ENCODE measurements around the gene REST. TPM values are rescaled to one million over a fixed set of nuclear protein-coding genes. Genes with fewer than 3 reads are reported as not detected.

REST gene
- total RNA-seq, 4 donors from 2014 or later: 9.2 to 82.7 (median 27.4) TPM

- H3K36me3 ChIP-seq: no peaks in the 10 kb centered on the region
- no peaks in the 10 kb centered on the region for H3K9me3 ChIP-seq
- no peaks in the 10 kb centered on the region for H3K4me1 ChIP-seq
- H3K27ac ChIP-seq: no peak overlapping the region
- no peak for TF ChIP-seq CTCF (IDR thresholded peaks at IDR 0.05)
- no peak for TF ChIP-seq POLR2A (IDR thresholded peaks at IDR 0.05)
- DNase-seq: no peak
- no peaks in the 10 kb centered on the region for H3K27me3 ChIP-seq
- intact Hi-C loops (cut with DNase I; ENCODE audit: low total_unique reads): no loop called here
- H3K4me3 ChIP-seq: no peak overlapping the region
These were observed 44.1 kb upstream of the REST start for GRCh38 chr4:56863441-56864139.

GRCh38 chr4:56870946-56871345, 36.8 kb upstream of the REST start:
- intact Hi-C loops (cut with DNase I; ENCODE audit: low total_unique reads): no loop called here
- H3K27me3 ChIP-seq: no peaks in the 10 kb centered on the region
- no peaks in the 10 kb centered on the region for H3K4me1 ChIP-seq
- no peak overlapping the region for H3K27ac ChIP-seq
- H3K36me3 ChIP-seq: no peaks in the 10 kb centered on the region
- DNase-seq: no peak
- no peaks in the 10 kb centered on the region for H3K9me3 ChIP-seq
- TF ChIP-seq CTCF (IDR thresholded peaks at IDR 0.05): no peak
- no peak for TF ChIP-seq POLR2A (IDR thresholded peaks at IDR 0.05)
- no peak overlapping the region for H3K4me3 ChIP-seq

GRCh38 chr4:56871371-56871866, 36.3 kb upstream of the REST start:
- H3K36me3 ChIP-seq: no peaks in the 10 kb centered on the region
- no peaks in the 10 kb centered on the region for H3K4me1 ChIP-seq
- no peaks in the 10 kb centered on the region for H3K9me3 ChIP-seq
- intact Hi-C loops (cut with DNase I; ENCODE audit: low total_unique reads): no loop called here
- DNase-seq: no peak
- no peak overlapping the region for H3K4me3 ChIP-seq
- TF ChIP-seq POLR2A (IDR thresholded peaks at IDR 0.05): no peak
- TF ChIP-seq CTCF (IDR thresholded peaks at IDR 0.05): no peak
- H3K27ac ChIP-seq: no peak overlapping the region
- H3K27me3 ChIP-seq: no peaks in the 10 kb centered on the region

GRCh38 chr4:56874166-56874565, 33.5 kb upstream of the REST start:
- Histone ChIP-seq H3K36me3 (no peaks in the 10 kb centered on the region), H3K27ac (no peak overlapping the region), H3K4me3 (no peak overlapping the region), H3K9me3 (no peaks in the 10 kb centered on the region), H3K27me3 (no peaks in the 10 kb centered on the region), H3K4me1 (no peaks in the 10 kb centered on the region)
- intact Hi-C loops (cut with DNase I; ENCODE audit: low total_unique reads): no loop called here
- no peak for TF ChIP-seq POLR2A (IDR thresholded peaks at IDR 0.05)
- no peak for TF ChIP-seq CTCF (IDR thresholded peaks at IDR 0.05)
- no peak for DNase-seq

GRCh38 chr4:56874923-56875322, 32.8 kb upstream of the REST start:
- TF ChIP-seq CTCF (IDR thresholded peaks at IDR 0.05): no peak
- TF ChIP-seq POLR2A (IDR thresholded peaks at IDR 0.05): no peak
- intact Hi-C loops (cut with DNase I; ENCODE audit: low total_unique reads): no loop called here

More at GRCh38 chr4:56874923-56875322, 32.8 kb upstream of the REST start:
- Histone ChIP-seq H3K4me3 (no peak overlapping the region), H3K27me3 (no peaks in the 10 kb centered on the region), H3K36me3 (no peaks in the 10 kb centered on the region), H3K27ac (no peak overlapping the region), H3K9me3 (no peaks in the 10 kb centered on the region), H3K4me1 (no peaks in the 10 kb centered on the region)
- DNase-seq: no peak

All from uterus (tissue), 4 donors.